AG20443 (cell line): ENCODE results near the gene PNPLA3.

Experiments
- DNase-seq: peaks from one replicate; pipeline ENCODE4 v3.0.0; 2012; ENCODE audit warnings: low spot score, mixed read lengths

Gene PNPLA3

DNA sequence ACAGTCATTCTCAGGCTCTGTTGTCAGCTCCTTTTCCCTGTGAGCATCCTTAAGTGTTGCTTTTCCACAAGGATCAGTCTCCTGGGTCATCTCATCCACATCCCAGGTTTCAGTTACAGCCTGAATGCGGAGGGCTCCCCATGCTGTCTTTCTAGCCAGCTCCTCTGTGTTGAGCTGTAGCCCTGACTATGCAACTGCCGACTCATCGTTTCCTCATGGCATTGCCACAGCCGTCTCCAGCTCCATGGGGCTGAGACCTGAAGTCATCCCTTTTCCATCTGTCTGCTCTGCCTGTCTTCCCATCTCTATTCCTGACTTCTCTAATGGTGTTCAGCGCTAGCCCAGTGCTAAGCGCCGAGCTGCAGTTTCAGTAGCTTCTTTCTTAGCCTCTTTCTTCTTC, 43.5 kb downstream of the PNPLA3 start:
- DNase-seq: no peak

DNA sequence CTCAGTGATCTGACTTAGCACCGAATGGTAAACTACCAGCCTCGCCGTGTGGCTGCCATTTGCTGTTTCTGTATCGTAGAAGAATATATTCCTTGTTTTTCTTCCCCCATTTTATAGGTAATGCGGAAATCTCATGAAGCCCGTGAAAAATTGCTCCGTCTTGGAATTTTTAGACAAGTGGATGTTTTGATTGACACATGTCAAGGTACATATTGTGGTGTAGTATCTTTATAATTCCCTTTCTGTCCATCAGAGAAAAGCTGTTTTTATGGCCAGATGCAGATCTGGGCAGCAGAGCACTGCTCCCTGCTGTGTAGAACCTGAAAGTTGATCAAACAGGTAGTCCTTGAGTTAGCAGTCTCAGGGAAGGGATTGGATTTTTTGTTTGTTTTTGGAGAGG, 45.0 kb downstream of the PNPLA3 start:
- no peak for DNase-seq

GRCh38 chr22:43969021-43969878, 45.6 kb downstream of the PNPLA3 start:
- no peak for DNase-seq

GRCh38 chr22:43969989-43970755, 46.6 kb downstream of the PNPLA3 start:
- no peak for DNase-seq

GRCh38 chr22:43971112-43971511, 47.5 kb downstream of the PNPLA3 start:
- no peak for DNase-seq

- no peak for DNase-seq
These were observed 49.4 kb downstream of the PNPLA3 start for GRCh38 chr22:43972931-43973462.

- DNase-seq: no peak
These were observed 50.5 kb downstream of the PNPLA3 start for GRCh38 chr22:43974028-43974545.

DNA sequence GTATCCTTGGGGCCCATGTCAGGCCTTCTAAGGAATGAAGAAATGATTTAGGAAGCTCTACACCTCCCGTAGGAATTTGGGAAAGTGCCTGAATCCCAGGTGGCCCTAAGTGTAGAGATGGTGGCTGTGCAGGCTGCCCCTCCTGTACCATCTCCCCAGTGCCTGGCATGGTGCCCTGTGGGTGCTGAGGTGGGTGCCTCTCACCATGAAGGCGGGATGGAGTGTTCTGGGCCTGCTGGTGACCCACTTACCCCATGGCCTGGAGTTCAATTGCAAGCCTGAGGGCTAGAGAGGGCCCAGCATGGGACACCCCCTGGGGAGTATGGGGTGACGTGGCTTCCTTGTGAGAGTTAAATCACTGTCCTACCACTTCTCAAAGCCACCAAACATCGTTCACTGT, 51.4 kb downstream of the PNPLA3 start:
- no peak for DNase-seq

GRCh38 chr22:43976861-43977795, 53.5 kb downstream of the PNPLA3 start:
- DNase-seq: no peak

DNA sequence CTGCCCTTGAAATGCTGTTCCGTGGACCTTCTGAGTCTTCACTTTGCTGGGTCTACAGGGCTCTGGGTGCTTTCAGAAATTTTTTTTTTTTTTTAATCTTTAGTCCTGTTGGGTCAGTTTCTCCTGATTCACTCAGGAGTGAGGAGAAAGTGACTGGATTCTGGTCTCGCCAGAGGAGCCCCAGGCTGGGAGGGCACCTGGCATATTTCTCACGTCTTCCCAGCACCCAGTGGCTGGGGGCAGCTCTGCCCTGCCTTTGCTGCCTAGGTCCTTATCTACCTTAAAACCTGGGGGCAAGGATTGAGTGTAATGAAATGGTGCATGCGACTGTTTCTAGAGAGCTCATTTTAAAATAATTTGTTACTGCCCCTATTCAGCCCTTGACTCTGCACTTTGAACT, 55.0 kb downstream of the PNPLA3 start:
- no peak for DNase-seq

DNA sequence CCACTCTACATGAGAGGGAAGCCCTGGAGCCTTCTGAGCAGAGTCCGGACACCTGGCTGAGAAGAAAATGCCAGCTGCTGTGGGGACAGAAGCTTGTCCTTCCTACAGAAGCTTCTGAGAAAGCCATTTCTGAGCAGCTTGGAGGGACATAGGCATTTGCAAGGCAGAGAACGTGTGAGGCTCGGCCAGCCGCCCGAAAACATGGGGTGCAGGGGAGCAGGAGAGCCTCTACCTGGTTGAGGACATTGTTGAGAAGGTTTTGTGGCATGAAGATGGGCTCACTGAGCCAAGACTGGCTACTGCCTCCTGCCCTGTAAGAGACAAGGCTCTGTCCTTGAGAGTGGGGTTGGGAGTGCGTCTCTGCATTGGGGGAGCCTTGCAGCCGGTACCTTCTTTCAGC, 57.0 kb downstream of the PNPLA3 start:
- no peak for DNase-seq

GRCh38 chr22:43980996-43981395, 57.4 kb downstream of the PNPLA3 start:
- no peak for DNase-seq

GRCh38 chr22:43983808-43984207, 60.2 kb downstream of the PNPLA3 start:
- DNase-seq: no peak

- DNase-seq: no peak
These were observed 61.9 kb downstream of the PNPLA3 start for GRCh38 chr22:43985532-43985931.

- no peak for DNase-seq
These were observed 64.7 kb downstream of the PNPLA3 start for GRCh38 chr22:43988116-43988820.

- DNase-seq: no peak
These were observed 65.4 kb downstream of the PNPLA3 start for GRCh38 chr22:43988960-43989359.

DNA sequence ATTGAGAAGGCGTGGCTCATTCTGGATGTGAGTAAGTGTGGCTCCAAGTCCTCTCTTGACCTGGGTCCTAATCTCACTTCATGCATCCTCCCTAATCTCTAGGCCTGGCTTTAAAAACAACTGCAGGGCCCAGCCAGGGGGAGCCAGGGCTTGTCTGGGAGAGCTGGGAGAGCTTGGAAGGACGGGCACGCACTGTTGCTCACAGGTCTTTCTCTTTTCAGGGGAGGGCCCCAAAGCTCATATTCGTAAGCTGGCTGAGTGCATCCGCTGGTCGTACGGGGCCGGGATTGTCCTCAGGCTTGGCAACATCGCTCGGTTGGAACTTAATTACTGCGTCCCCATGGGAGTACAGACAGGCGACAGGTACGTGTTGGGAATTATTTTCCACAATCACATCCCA, 66.4 kb downstream of the PNPLA3 start:
- no peak for DNase-seq

DNA sequence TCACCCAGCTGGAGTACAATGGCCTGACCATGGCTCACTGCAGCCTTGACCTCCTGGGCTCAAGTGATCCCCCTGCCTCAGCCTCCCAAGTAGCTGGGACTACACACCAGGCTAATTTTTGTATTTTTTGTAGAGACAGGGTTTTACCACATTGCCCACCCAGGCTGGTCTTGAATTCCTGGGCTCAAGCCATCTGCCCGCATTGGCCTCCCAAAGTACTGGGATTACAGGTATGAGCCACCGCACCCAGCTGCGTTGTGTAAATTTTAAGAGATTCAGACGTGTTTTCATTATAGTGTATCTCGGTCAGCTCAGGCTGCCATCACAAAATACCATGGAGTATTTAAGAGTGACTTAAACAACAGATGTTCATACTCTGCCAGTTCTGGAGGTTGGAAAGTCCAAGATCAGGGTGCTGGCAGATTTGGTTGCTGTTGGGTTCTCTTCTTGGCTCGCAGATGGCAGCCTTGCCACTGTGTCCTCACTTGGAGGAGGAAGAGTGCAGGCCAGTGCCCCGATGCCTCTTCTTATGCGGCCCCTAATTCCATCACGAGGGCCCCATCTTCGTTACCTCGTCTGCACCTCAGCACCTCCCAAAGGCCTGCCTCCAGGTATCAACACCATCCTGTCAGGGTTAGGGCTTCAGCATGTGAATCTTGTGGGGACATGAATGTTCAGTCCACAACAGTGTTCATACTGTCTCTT, 67.9 kb downstream of the PNPLA3 start:
- DNase-seq: no peak

DNA sequence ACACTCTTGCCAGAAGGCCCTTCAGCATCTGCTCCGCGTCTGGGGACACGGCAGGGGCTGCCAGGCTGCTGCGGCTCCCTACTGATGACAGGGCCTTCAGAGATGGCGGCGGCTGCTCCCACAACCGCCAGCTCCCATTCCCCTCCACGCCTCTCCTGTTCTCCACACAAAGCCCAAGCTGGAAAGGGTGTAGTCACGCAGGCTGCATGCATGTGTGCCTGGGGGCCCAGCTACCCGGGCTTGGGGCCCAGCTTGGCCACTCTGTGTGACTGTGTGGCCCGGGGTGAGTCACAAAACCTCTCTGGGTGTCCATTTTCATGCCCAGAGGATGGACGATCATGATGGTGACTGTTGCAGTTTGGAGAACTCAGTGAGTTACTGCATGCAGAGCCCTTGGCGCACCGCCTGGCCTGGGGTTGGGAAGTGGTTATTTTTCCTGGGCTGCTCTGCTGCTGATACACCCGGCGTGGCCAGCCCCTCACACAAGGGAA, 68.8 kb downstream of the PNPLA3 start:
- peak; percentile 93 for DNase-seq

GRCh38 chr22:43993072-43993760, 69.6 kb downstream of the PNPLA3 start:
- DNase-seq: peak; percentile 84
